PC-9 (cell line): Measurements from ENCODE around the gene TMEM9. TPM values are rescaled to one million over a fixed set of nuclear protein-coding genes. Genes with fewer than 3 reads are reported as not detected.

ENCODE experiments used
- BruUV-seq: library from RNA; stranded (reverse); fragments of 400-500 nt; replicated peaks from 2 replicates; lab custom pipeline; 2021; lab: Mats Ljungman, UMichigan
- CTCF ChIA-PET: fragments of 300-600 bp; sonication (Branson Sonifier 250); formaldehyde crosslinking; loops from one replicate; lab custom pipeline; 2022; ENCODE audit warnings: antibody characterized with exemption; lab: Charles Lee
- POLR2A ChIA-PET: fragments of 300-600 bp; sonication (Branson Sonifier 250); formaldehyde crosslinking; loops from one replicate; lab custom pipeline; 2022; ENCODE audit warnings: antibody characterized with exemption; ENCODE audit not compliant: unreplicated experiment; lab: Charles Lee
- DNase-seq, 2 experiments: peaks; one replicate each; pipeline versions ENCODE4 v3.0.0 to v3.0.0-alpha.2; 2015 to 2022; ENCODE audit warnings: mixed read lengths in 1 of 2
- H2AFZ ChIP-seq: fragments of 200-600 bp; sonication (generic); 2 replicates; pipeline ENCODE4 v1.8.1; 2017; ENCODE audit warnings: antibody characterized with exemption
- H3F3A ChIP-seq: fragments of 200-600 bp; sonication (generic); 2 replicates; pipeline ENCODE4 v1.8.1; 2017; ENCODE audit warnings: antibody characterized with exemption, mild to moderate bottlenecking, low read depth; ENCODE audit not compliant: insufficient read depth
- H3K27ac ChIP-seq: fragments of 200-600 bp; sonication (generic); 2 replicates; pipeline ENCODE4 v1.6.1; 2016; ENCODE audit warnings: mixed run types
- H3K27me3 ChIP-seq: fragments of 200-600 bp; sonication (generic); 2 replicates; pipeline ENCODE4 v1.6.1; 2016; ENCODE audit warnings: low read depth, mixed run types; ENCODE audit not compliant: insufficient read depth
- H3K36me3 ChIP-seq: fragments of 200-600 bp; sonication (generic); 2 replicates; pipeline ENCODE4 v1.6.1; 2016; ENCODE audit warnings: low read depth, mixed run types
- H3K4me1 ChIP-seq: fragments of 200-600 bp; sonication (generic); replicated peaks from 2 replicates; pipeline ENCODE4 v1.6.1; 2016; ENCODE audit warnings: mixed run types; ENCODE audit not compliant: insufficient read depth
- H3K4me2 ChIP-seq: fragments of 200-600 bp; sonication (generic); 2 replicates; pipeline ENCODE4 v1.6.1; 2017; ENCODE audit warnings: mixed run types
- H3K4me3 ChIP-seq: fragments of 200-600 bp; sonication (generic); 2 replicates; pipeline ENCODE4 v1.6.1; 2016; ENCODE audit warnings: mixed run types
- H3K79me2 ChIP-seq: fragments of 200-600 bp; sonication (generic); 2 replicates; pipeline ENCODE4 v1.6.1; 2017; ENCODE audit warnings: low read depth, mixed run types
- H3K9me2 ChIP-seq: fragments of 200-600 bp; sonication (generic); 2 replicates; pipeline ENCODE4 v1.8.1; 2017; ENCODE audit warnings: mild to moderate bottlenecking; ENCODE audit not compliant: insufficient read depth
- H3K9me3 ChIP-seq: fragments of 200-600 bp; sonication (generic); 2 replicates; pipeline ENCODE4 v1.8.1; 2016; ENCODE audit warnings: low read depth; ENCODE audit not compliant: insufficient read depth
- H4K20me1 ChIP-seq: fragments of 200-600 bp; sonication (generic); 2 replicates; pipeline ENCODE4 v1.8.1; 2017; ENCODE audit not compliant: insufficient read depth
- EZH2 ChIP-seq: fragments of 200-600 bp; sonication (generic); IDR thresholded peaks from 2 replicates; pipeline ENCODE4 v1.8.0; 2017; ENCODE audit warnings: antibody characterized with exemption, low read depth
- intact Hi-C: fragments of 100-400 bp; cut with micrococcal nuclease; formaldehyde crosslinking; loops from one replicate; pipeline ENCODE4 v1.10.0; 2022; ENCODE audit not compliant: unreplicated experiment
- total RNA-seq: library from RNA; stranded (reverse); gene quantifications from 2 replicates; pipeline ENCODE4 v1.2.3, GENCODE V29; 2021
- TF ChIP-seq, protein P1 (sequence below): fragments of 200-600 bp; sonication (generic); conservative IDR thresholded peaks from 2 replicates; pipeline ENCODE4 v1.6.1; 2017; ENCODE audit warnings: mixed run types, antibody characterized with exemption, mild to moderate bottlenecking, moderate library complexity

Gene TMEM9
- total RNA-seq, 1 experiment from 2014 or later: 94.3 TPM

DNA sequence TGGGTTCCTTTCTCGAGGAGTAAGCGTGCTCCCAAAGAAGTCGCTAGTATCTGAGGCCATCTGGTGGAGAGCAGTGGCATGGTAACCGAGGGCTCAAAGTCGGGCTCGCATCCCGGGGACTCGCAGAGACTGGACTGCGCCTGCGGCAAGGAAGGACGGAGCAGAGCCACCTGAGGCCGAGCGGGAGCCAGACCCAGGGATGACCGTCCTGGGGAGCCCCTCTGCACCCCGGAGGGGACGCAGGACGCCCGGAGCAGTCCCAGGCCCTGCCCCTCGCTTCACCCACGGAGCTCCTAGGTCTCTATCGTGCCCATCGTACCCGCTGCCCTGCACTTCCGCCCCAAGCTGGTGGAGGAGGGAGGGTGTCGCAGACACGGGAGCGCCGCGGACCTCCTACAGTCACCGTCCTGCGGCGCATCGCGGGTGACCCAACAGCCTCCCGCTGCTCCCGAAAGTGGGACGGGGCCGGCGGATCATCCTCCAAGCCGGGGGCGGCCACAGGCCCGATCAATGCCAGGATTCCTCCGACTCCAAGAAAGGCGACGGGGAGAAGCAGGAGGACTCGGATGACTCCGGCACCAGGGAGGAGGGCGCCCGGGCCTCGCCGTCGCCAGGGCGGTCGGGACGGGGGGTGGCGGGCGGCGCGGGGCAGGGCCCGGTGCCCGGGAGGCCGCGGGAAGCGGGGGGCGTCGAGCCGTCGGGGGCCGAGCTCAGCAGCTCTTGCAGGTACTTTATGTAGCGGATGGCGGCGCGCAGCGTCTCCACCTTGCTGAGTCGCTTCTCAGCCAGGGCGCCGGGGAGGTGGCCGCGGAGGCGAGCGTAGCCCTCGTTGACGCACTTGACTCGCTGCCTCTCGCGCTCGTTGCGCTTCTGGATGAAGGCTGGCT is 39.8 kb downstream of the TMEM9 start:
- TF ChIP-seq, protein P1, sequence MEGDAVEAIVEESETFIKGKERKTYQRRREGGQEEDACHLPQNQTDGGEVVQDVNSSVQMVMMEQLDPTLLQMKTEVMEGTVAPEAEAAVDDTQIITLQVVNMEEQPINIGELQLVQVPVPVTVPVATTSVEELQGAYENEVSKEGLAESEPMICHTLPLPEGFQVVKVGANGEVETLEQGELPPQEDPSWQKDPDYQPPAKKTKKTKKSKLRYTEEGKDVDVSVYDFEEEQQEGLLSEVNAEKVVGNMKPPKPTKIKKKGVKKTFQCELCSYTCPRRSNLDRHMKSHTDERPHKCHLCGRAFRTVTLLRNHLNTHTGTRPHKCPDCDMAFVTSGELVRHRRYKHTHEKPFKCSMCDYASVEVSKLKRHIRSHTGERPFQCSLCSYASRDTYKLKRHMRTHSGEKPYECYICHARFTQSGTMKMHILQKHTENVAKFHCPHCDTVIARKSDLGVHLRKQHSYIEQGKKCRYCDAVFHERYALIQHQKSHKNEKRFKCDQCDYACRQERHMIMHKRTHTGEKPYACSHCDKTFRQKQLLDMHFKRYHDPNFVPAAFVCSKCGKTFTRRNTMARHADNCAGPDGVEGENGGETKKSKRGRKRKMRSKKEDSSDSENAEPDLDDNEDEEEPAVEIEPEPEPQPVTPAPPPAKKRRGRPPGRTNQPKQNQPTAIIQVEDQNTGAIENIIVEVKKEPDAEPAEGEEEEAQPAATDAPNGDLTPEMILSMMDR: peak; percentile 88
- TF ChIP-seq EZH2: no peak
- Histone ChIP-seq H2AFZ (peak overlapping the region; percentile 96), H3K79me2 (no peaks in the 10 kb centered on the region), H4K20me1 (no peaks in the 10 kb centered on the region), H3K9me2 (no peaks in the 10 kb centered on the region), H3K36me3 (no peaks in the 10 kb centered on the region), H3K27ac (no peak overlapping the region), H3K9me3 (no peaks in the 10 kb centered on the region), H3K27me3 (no peaks in the 10 kb centered on the region; the same call in 1 of the 2 replicates), H3F3A (no peaks in the 10 kb centered on the region), H3K4me3 (peak overlapping the region; percentile 60), H3K4me1 (no peaks in the 10 kb centered on the region; the same call in 1 of the 2 replicates), H3K4me2 (peak overlapping the region; percentile 76)
- DNase-seq: peak; percentile 90 to 94
- BruUV-seq: no TSS peak
- CTCF ChIA-PET: interaction anchor here (0.5 to 1.6 kb wide), 11 partner anchors 28 to 1600 kb away, joined by 3 to 11 read pairs (median 4); no protein-coding TSS in a partner anchor
- intact Hi-C loops: loop anchor here (1.0 to 10.0 kb wide), 6 partner anchors 28 to 560 kb away; partner anchors contain the start of gene KIF14
- POLR2A ChIA-PET: interaction anchor here (0.6 kb wide), 1 partner anchor 86 kb away, joined by 7 read pairs; no protein-coding TSS in a partner anchor

DNA sequence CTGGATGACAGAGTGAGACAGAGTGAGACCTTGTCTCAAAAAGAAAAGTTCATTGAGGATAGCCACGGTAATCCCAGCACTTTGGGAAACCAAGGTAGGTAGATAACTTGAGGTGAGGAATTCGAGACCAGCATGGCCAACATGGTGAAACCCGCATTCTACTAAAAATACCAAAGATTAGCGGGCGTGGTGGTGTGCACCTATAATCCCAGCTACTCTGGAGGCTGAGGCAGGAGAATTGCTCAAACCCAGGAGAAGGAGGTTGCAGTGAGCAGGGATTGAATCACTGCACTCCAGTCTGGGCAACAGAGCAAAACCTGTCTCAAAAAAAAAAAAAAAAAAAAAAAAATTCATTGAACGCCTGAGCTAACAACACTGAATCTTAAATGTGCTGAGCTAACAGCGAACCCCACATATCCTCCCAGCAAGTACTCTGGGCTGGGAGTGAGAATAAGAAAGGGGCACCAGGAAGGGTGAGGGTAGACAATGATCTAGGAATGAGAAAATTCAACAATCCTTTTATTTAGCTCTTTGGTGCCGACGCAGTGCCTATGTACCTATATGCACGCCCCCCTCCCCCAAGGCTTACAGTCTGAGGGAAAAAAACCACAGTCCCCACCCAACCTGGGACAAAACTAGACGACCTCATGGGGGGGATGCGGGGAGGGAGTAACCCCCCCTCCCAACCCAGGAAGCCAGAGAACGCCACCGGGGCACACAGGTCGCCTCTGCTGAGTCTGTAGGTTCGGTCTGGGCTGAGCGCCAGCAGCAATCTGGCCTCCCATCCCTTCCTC is 40.6 kb downstream of the TMEM9 start:
- Histone ChIP-seq H3K4me1 (no peaks in the 10 kb centered on the region; the same call in 1 of the 2 replicates), H3F3A (no peaks in the 10 kb centered on the region), H4K20me1 (no peaks in the 10 kb centered on the region), H2AFZ (no peak overlapping the region), H3K79me2 (no peaks in the 10 kb centered on the region), H3K4me3 (peak overlapping the region; percentile 60; the same call in 1 of the 2 replicates), H3K36me3 (no peaks in the 10 kb centered on the region), H3K27me3 (peaks cover 3% of the 10 kb centered on the region; the same call in 1 of the 2 replicates), H3K9me3 (no peaks in the 10 kb centered on the region), H3K4me2 (peak overlapping the region; percentile 76), H3K9me2 (no peaks in the 10 kb centered on the region), H3K27ac (no peak overlapping the region)
- no TSS peak for BruUV-seq
- DNase-seq: no peak
- ChIA-PET POLR2A (interaction anchor here (0.6 kb wide), 2 partner anchors 33 to 87 kb away, joined by 3 to 7 read pairs; no protein-coding TSS in a partner anchor), CTCF (interaction anchor here (0.6 to 1.6 kb wide), 14 partner anchors 15 to 492 kb away, joined by 3 to 18 read pairs (median 5); no protein-coding TSS in a partner anchor)
- TF ChIP-seq EZH2: no peak
- TF ChIP-seq, protein P1: no peak
- intact Hi-C loops: loop anchor here (1.0 to 10.0 kb wide), 6 partner anchors 27 to 559 kb away; partner anchors contain the start of gene KIF14

DNA sequence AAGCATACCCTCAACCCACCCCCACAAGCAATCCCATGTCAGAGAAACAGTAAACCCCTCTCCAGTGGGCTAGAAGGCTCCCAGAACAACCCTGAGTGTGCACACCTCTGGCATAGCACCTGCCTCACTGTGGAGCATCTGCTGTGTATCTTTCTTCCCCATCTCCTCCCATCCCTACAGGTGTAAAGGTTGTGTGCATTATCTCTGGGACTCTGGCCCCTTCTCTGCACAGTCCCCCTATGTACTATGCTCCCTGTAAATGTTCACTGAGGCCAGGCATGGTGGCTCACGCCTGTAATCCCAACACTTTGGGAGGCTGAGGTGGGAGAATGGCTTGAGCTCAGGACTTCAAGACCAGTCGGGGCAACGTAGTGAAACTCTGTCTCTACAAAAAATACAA is 41.3 kb downstream of the TMEM9 start:
- no peak for DNase-seq
- CTCF ChIA-PET: interaction anchor here (0.7 to 1.6 kb wide), 3 partner anchors 26 to 79 kb away, joined by 4 to 18 read pairs (median 9); no protein-coding TSS in a partner anchor
- BruUV-seq: no TSS peak
- no peaks in the 10 kb centered on the region for H3K9me3 ChIP-seq
- no peaks in the 10 kb centered on the region for H3K79me2 ChIP-seq
- intact Hi-C loops: loop anchor here (5.0 to 10.0 kb wide), 2 partner anchors 71 to 558 kb away; no protein-coding TSS in a partner anchor
- no peak overlapping the region for H2AFZ ChIP-seq
- no peak overlapping the region for H3K4me2 ChIP-seq
- POLR2A ChIA-PET: no interaction called here
- no peaks in the 10 kb centered on the region for H4K20me1 ChIP-seq
- no peaks in the 10 kb centered on the region; the same call in 1 of the 2 replicates for H3K4me1 ChIP-seq
- no peaks in the 10 kb centered on the region for H3K36me3 ChIP-seq
- no peak overlapping the region for H3K4me3 ChIP-seq
- no peak overlapping the region for H3K27ac ChIP-seq
- H3F3A ChIP-seq: no peaks in the 10 kb centered on the region
- H3K9me2 ChIP-seq: no peaks in the 10 kb centered on the region
- TF ChIP-seq EZH2: no peak
- TF ChIP-seq, protein P1: no peak
- H3K27me3 ChIP-seq: peaks cover 3% of the 10 kb centered on the region; the same call in 1 of the 2 replicates
